GM12878 (cell line): ENCODE data around the gene CREB5. TPM values are rescaled to one million over a fixed set of nuclear protein-coding genes. Genes with fewer than 3 reads are reported as not detected.

Experiments used
- CHD1 ChIP-seq: IDR thresholded peaks from 2 replicates; pipeline ENCODE4 v1.6.1; 2012; ENCODE audit warnings: low read depth, low read length, improper control_type of control experiment
- CHD2 ChIP-seq: IDR thresholded peaks from 2 replicates; pipeline ENCODE4 v1.6.1; 2011; ENCODE audit warnings: low read depth, low read length, improper control_type of control experiment, borderline replicate concordance
- EP300 ChIP-seq, 2 experiments: fragments of 150-350 bp in 1 of 2; IDR thresholded peaks; 2 replicates each; pipeline ENCODE4 v1.6.1; 2011 to 2012; ENCODE audit warnings: low read depth in 2 of 2, low read length in 2 of 2, borderline replicate concordance in 1 of 2, improper control_type of control experiment in 1 of 2, inconsistent platforms in 1 of 2; ENCODE audit not compliant: control insufficient read depth in 1 of 2
- HDAC6 ChIP-seq: fragments of 200-600 bp; sonication (generic); IDR thresholded peaks from one replicate; pipeline ENCODE4 v1.8.0; 2017; ENCODE audit warnings: antibody characterized with exemption; ENCODE audit not compliant: unreplicated experiment
- HDGF ChIP-seq: fragments of 450-650 bp; IDR thresholded peaks from 2 replicates; pipeline ENCODE4 v1.6.1; 2016; ENCODE audit warnings: antibody characterized with exemption
- NRF1 ChIP-seq: conservative IDR thresholded peaks from 2 replicates; pipeline ENCODE4 v1.6.1; 2011; ENCODE audit warnings: mild to moderate bottlenecking, low read depth, low read length, improper control_type of control experiment
- POLR2AphosphoS2 ChIP-seq: IDR thresholded peaks from 2 replicates; pipeline ENCODE4 v1.6.1; 2011; ENCODE audit warnings: low read depth, mild to moderate bottlenecking, low read length, improper control_type of control experiment, moderate library complexity
- POU2F2 ChIP-seq: IDR thresholded peaks from 3 replicates; pipeline ENCODE4 v1.6.1; 2011; ENCODE audit warnings: low read depth, mild to moderate bottlenecking, low read length, borderline replicate concordance
- TCF7 ChIP-seq: IDR thresholded peaks from 2 replicates; pipeline ENCODE4 v1.6.1; 2014; ENCODE audit warnings: antibody characterized with exemption, borderline replicate concordance
- polyA plus RNA-seq, 11 experiments: library from polyadenylated mRNA; depleted of rRNA in 4 of 11; unstranded in 6 of 11; stranded (reverse) in 5 of 11; fragments of >200 nt; fragmentation: Nextera tagmentation in 4 of 11; fragmentation: Illumina TruSeq in 1 of 11; extraction: Ambion mirVana in 4 of 11; extraction: Trizol in 1 of 11; gene quantifications; 1 replicate in 1 of 11; 2 replicates in 10 of 11; pipeline versions ENCODE4 v1.2.1 to v1.2.3, GENCODE V29; 2011 to 2016; ENCODE audit warnings: inconsistent platforms in 2 of 11, missing spikeins in 2 of 11, low read depth in 1 of 11
- total RNA-seq, 4 experiments: library from RNA; depleted of rRNA in 3 of 4; stranded (reverse); fragments of >200 nt in 3 of 4; fragmentation: Illumina TruSeq in 1 of 4; extraction: Trizol in 1 of 4; gene quantifications; 2 replicates each; pipeline versions ENCODE4 v1.2.1 to v1.2.3, GENCODE V29; 2013 to 2021
- TF ChIP-seq, protein P1 (sequence below): fragments of 450-650 bp; IDR thresholded peaks from 2 replicates; pipeline ENCODE4 v1.6.1; 2017; ENCODE audit warnings: mild to moderate bottlenecking
- TF ChIP-seq, protein P2 (sequence below): fragments of 450-650 bp; IDR thresholded peaks from 2 replicates; pipeline ENCODE4 v1.6.1; 2017; ENCODE audit warnings: antibody characterized with exemption, mild to moderate bottlenecking, moderate library complexity
- TF ChIP-seq, protein P3 (sequence below): fragments of 450-650 bp; formaldehyde crosslinking; IDR thresholded peaks from 2 replicates; pipeline ENCODE4 v1.4.0; 2020; ENCODE audit warnings: mild to moderate bottlenecking, moderate library complexity

Gene CREB5
- total and polyA plus RNA-seq, 10 of the 15 experiments (the other 5 are each of a cell fraction or from before 2014, with no cell fraction given) = 12.9 to 74.1 (median 53.0) TPM

DNA sequence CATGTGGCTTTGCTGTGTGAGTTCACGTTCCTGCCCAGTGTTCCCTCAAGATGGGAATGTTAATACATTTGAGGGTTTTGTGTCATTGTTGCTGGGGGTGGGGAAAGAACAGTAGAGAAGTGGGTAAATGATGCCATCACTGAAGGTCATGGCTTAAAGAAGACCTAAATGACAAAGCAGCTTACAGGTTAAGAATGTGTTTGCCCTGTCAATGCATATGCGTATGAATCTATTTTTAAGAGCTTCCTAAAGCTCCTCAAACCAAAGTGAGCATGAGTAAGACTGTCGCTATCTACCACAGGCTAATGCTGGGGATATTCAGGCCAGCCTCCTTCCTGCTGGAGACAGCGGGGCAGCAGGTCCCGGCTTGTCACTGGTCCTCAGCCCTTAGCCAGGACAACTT is 162.9 kb downstream of the CREB5 start (continued):
- TF ChIP-seq, protein P1, sequence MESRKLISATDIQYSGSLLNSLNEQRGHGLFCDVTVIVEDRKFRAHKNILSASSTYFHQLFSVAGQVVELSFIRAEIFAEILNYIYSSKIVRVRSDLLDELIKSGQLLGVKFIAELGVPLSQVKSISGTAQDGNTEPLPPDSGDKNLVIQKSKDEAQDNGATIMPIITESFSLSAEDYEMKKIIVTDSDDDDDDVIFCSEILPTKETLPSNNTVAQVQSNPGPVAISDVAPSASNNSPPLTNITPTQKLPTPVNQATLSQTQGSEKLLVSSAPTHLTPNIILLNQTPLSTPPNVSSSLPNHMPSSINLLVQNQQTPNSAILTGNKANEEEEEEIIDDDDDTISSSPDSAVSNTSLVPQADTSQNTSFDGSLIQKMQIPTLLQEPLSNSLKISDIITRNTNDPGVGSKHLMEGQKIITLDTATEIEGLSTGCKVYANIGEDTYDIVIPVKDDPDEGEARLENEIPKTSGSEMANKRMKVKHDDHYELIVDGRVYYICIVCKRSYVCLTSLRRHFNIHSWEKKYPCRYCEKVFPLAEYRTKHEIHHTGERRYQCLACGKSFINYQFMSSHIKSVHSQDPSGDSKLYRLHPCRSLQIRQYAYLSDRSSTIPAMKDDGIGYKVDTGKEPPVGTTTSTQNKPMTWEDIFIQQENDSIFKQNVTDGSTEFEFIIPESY = no peak
- TF ChIP-seq, protein P2, sequence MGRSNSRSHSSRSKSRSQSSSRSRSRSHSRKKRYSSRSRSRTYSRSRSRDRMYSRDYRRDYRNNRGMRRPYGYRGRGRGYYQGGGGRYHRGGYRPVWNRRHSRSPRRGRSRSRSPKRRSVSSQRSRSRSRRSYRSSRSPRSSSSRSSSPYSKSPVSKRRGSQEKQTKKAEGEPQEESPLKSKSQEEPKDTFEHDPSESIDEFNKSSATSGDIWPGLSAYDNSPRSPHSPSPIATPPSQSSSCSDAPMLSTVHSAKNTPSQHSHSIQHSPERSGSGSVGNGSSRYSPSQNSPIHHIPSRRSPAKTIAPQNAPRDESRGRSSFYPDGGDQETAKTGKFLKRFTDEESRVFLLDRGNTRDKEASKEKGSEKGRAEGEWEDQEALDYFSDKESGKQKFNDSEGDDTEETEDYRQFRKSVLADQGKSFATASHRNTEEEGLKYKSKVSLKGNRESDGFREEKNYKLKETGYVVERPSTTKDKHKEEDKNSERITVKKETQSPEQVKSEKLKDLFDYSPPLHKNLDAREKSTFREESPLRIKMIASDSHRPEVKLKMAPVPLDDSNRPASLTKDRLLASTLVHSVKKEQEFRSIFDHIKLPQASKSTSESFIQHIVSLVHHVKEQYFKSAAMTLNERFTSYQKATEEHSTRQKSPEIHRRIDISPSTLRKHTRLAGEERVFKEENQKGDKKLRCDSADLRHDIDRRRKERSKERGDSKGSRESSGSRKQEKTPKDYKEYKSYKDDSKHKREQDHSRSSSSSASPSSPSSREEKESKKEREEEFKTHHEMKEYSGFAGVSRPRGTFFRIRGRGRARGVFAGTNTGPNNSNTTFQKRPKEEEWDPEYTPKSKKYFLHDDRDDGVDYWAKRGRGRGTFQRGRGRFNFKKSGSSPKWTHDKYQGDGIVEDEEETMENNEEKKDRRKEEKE = no peak
- TF ChIP-seq NRF1 = no peak
- peak; percentile 11; the same call in 1 of the 3 replicates for TF ChIP-seq POU2F2
- no peak for TF ChIP-seq POLR2AphosphoS2
- no peak for TF ChIP-seq EP300 (IDR thresholded peaks at IDR 0.05; ENCODE audit: borderline replicate concordance in 1 of 2, control insufficient read depth in 1 of 2, low read depth in 2 of 2, low read length in 2 of 2)
- TF ChIP-seq TCF7 = no peak
- no peak for TF ChIP-seq CHD2
- TF ChIP-seq CHD1 = no peak
- peak; percentile 72; the same call in 1 of the 2 replicates for TF ChIP-seq HDGF
- TF ChIP-seq, protein P3, sequence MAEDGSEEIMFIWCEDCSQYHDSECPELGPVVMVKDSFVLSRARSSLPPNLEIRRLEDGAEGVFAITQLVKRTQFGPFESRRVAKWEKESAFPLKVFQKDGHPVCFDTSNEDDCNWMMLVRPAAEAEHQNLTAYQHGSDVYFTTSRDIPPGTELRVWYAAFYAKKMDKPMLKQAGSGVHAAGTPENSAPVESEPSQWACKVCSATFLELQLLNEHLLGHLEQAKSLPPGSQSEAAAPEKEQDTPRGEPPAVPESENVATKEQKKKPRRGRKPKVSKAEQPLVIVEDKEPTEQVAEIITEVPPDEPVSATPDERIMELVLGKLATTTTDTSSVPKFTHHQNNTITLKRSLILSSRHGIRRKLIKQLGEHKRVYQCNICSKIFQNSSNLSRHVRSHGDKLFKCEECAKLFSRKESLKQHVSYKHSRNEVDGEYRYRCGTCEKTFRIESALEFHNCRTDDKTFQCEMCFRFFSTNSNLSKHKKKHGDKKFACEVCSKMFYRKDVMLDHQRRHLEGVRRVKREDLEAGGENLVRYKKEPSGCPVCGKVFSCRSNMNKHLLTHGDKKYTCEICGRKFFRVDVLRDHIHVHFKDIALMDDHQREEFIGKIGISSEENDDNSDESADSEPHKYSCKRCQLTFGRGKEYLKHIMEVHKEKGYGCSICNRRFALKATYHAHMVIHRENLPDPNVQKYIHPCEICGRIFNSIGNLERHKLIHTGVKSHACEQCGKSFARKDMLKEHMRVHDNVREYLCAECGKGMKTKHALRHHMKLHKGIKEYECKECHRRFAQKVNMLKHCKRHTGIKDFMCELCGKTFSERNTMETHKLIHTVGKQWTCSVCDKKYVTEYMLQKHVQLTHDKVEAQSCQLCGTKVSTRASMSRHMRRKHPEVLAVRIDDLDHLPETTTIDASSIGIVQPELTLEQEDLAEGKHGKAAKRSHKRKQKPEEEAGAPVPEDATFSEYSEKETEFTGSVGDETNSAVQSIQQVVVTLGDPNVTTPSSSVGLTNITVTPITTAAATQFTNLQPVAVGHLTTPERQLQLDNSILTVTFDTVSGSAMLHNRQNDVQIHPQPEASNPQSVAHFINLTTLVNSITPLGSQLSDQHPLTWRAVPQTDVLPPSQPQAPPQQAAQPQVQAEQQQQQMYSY (CRISPR knock-in tag) = no peak
- no peak for TF ChIP-seq HDAC6
